ENCODE results near the gene RAI14. TPM values are rescaled to one million over a fixed set of nuclear protein-coding genes. Genes with fewer than 3 reads are reported as not detected.
A peak's percentile ranks its signal among the peaks of the same experiment; 100 is the strongest.
"Not testable (repeated sequence)": the region's sequence is repeated elsewhere in the genome, so short reads cannot be mapped to it uniquely, and the experiment has no call there.

Gene RAI14
- polyA plus RNA-seq, 5 donors = 38.4 to 62.8 (median 53.9) TPM

DNA sequence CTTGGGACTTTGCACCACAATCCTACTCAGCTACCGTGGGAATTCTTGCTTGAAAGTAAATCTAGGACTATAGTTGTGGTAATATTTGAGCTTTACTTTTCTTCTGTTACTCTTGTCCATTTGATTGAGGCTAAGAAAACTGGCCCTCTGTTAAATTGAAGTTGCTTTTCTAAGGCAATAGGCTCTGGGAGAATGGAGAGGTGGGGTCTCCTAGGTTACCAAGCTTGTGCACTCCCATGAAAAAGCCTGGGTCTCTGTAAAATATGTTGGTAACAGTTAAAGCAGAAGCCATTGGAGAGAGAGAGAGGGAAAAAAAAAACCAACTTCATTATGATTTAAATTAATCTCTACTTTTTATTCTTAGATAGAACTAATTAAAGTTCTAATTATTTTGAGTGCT is 68.6 kb downstream of the RAI14 start:
- DNase-seq = no peak

DNA sequence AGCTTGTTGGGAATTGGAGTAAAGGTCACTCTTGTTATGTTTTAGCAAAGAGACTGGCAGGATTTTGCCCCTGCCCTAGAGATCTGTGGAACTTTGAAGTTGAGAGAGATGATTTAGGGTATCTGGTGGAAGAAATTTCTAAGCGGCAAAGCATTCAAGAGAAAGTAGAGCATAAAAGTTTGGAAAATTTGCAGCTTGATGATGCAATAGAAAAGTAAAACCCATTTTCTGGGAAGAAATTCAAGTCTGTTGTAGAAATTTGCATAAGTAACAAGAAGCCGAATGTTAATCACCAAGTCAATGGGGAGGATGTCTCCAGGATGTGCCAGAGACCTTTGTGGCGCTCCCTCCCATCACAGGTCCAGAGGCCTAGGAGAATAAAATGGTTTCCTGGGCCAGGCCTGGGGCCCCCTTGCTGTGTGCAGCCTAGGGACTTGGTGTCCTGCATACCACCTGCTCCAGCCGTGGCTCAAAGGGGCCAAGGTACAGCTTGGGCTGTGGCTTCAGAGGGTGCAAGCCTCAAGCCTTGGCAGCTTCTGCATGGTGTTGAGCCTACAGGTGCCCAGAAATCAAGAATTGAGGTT is 71.1 kb downstream of the RAI14 start:
- not testable (repeated sequence) for DNase-seq

DNA sequence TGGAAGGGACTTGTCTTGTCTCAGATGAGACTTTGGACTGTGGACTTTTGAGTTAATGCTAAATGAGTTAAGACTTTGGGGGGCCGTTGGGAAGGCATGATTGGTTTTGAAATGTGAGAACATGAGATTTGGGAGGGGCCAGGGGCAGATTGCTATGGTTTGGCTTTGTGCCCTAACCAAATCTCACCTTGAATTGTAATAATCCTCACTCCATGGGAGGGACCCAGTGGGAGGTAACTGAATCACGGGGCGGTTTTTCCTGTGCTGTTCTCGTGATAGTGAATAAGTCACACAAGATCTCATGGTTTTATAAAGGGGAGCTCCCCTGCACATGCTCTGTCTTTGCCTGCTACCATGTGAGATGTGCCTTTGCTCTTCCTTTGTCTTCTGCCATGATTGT is 72.1 kb downstream of the RAI14 start:
- DNase-seq = no peak

DNA sequence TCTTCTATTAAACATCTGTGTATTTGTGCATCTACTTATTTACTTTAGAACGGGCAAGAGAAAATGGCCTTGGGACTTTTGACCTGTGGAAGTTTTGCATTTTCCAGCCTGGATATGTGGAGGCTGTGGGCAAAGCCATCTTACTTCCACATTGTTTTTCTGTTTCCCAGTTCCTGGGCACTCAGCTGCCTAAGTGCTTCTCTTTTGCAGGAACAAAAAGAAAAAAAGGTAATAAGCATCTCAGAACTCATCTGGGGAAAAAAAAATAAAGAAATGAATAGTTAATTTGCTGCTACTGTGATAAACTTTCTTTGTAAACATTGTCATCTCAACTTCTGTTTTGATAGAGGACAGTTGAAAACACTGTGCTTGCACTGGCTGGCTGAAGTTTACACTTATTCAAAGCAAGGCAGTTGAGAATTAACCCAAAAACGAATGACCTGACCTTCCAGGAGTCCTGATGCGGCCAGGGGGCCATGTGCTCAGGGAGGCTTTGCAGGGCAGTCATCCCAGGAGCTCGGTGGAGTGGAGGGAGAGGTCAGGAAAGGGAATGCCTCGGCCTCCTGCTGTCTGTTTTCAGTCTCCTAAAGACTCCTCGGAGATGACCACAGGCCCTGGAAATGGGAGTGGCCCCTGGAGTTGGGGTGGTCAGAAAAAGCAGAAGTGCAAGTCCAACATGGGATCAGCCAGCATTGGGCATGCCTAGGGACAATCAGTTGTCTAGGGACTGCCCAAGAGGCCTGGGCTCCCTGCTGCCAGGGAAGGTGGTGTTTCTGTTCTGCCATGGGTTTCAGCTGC is 75.5 kb downstream of the RAI14 start:
- no peak for DNase-seq

DNA sequence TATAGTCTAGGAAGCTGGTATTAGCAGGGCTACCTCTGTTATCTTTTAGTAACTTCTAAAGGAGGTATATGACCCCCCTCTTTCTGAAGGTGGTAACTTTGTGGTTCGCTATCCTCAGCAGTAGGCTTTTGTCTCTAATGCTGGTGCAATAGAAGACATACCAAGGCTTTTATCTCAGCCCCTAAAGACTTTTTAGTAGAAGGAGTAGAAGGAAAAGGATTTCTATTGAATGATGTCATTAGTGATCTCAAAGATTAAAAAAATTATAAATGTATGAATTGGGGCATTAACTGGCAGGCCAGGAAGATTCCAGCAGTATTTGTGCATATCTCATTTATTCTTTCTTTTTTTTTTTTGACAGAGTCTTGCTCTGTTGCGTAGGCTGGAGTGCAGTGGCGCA is 78.2 kb downstream of the RAI14 start:
- no peak for DNase-seq

DNA sequence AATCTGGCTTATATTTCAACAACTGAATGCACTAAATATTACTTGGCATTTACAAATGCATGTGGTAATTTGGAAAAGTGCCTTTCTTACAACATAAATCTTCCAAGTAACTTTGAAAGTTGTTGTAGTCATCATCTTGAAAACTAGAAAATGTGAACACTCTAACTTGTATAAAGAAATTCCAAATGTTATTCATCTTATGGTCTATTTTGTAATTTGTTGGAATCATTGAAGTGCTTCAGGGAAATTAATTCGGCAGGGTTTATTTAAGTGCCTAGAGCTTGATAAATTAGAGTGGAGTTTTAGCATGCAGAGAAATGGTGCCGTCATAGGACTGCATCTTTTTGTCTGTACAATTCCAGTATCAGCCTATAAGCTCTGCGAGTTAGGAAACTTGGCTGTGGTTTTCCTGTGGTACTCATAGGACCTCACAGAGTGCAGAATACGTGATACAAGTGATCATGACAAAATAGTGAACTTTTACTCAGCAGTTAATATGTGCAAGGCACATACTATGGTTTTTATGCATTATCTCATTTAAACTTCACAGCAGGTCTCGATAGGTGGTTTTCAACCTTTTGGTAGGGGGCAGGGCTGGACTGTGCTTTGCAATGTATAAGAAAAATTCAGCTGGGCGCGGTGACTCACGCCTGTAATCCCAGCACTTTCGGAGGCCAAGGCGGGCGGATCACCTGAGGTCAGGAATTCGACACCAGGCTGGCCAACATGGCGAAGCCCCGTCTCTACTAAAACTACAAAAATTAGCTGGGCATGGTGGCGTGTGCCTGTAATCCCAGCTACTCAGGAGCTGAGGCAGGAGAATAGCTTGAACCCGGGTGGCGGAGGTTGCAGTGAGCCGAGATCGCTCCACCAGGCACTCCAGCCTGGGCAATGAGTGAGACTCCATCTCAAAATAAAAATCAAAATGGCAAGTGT is 79.6 kb downstream of the RAI14 start:
- DNase-seq = peak; percentile 68 to 80

DNA sequence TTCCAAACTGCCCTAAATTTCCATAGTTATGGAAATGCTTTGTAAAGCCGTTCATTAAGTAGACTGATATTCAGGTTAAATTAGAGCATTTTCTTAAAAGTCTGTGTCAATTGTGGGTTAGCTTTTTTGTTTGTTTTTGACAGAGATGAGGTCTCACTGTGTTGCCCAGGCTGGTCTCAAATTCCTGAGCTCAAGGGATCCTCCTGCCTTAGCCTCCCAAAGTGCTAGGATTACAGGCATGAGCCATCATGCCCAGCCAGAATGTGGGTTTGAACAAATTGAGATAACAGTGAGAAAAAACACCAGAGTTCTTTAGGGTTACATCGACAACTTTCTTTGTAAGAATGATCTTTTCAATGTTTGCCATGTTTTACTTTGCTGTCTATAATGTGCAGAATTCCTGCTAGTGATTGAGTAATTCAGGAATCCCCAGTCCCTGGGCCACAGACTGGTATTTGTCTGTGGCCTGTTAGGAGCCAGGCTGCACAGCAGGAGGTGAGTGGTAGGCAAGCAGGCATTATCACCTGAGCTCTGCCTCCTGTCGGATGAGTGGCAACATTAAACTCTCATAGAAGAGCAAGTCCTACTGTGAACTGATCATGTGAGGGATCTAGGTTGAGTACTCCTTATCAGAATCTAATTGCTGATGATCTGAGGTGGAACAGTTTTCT is 80.5 kb downstream of the RAI14 start:
- no peak for DNase-seq

DNA sequence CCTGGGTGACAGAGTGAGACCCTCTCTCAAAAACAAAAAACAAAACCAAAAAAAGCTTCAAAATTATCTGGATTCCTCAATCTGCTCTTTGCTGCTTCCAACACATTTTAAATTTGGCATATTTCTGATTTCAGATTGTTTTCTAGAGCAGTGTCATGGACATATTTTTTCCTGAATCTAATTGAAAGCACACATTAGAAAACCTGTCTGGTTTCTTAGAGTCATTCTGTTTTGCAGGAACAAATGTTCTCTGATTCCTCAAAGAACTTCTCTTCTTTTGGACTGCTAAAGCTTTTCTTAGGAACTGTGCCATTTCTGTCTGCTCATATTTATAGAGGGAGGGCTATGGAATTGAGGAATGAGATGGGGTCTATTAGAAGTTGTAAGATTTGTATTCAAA is 81.6 kb downstream of the RAI14 start:
- DNase-seq = no peak

DNA sequence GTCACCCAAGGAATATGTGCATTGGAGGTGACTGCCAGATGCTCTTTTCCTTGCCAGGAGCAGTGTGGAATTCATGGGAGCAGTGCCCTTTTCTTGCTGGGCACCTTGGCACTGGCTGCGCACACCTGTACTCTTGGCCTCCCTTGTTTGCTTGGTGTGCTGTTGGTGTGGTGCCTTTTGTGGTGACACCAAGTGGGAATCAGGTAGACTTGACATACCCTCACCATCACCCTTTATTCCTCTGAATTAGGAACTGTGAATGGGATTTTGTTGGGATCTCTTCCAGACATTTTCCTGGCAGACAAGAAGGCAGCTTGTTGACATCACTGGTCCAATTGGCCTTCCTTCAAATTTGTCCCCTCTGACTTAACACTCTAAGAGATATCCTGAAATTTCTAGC is 82.3 kb downstream of the RAI14 start:
- DNase-seq = peak; percentile 64 to 68

DNA sequence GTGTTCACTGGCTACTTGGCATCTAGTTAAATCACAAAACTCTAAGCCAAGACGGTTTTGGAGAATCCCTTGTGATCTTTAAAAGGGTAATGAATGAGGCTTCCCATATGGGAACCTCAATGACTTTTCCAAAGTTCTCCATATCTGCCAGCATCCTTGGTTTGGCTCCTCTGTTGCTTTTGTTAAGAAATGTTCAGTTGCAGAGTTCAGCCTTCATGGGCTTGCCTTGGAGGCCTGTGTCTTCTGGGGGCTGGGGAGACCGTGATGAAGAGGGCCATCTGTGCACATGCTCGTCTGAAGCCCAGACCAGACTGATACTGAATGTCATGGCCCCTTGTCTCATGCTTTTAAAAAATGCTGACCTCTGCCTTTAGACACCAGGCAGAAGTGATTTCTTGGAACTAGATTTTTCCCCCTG is 84.3 kb downstream of the RAI14 start:
- DNase-seq = peak; percentile 87 to 89

DNA sequence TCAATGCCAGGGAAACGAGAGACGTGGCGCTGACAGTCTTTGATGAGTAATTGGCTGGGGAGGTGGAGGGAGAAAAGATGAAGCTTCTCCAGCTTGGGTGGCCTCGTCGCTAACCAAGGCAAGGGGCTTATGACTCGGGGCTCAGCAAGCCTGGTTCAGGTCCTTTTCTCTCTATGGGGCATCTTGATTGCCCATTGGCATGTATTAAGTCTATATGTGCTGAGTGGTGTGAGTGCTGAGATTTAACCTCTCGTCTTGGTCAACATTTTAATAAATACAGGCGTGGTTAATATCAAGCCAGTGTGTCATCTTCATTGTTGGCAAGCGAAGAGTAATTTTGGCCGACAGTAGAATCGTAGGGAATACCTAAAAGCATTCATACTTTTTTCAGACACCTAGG is 85.9 kb downstream of the RAI14 start:
- DNase-seq = no peak

DNA sequence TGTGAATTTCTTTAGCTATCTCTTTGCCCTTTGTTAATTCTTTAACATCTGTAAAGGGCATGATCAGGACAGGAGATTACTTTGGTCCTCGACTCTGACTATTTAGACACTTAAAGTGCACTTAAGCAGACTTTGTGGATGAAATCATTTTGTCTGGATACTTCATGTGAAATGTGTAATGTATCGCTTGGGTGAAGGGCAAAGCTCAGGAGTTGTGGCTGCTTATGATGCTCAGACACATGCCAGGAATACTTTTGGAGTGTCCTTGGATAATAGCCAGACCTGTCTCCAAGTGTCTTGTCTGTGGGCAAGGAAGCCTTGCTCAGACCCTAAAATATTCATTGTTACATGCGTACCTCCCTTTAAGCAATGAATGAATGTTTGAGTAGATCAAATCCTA is 87.8 kb downstream of the RAI14 start:
- DNase-seq = no peak

DNA sequence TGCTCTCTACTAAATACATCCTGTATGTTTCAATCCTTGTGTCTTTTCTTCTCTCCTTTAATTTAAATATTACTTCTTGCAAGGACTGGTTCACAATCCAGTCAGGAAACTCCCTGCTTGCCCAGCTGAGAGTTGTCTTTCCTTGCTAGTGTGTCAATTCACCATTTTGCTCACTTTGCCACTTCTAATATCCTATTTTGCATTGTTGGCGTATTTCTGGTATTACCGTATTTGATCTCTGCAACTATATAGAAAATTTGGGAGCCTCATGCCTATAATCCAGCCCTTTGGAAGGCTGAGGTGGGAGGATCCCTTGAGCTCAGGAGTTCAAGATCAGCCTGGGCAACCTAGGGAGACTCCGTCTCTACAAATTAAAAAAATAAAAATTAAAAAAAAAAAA is 92.3 kb downstream of the RAI14 start:
- DNase-seq = no peak

DNA sequence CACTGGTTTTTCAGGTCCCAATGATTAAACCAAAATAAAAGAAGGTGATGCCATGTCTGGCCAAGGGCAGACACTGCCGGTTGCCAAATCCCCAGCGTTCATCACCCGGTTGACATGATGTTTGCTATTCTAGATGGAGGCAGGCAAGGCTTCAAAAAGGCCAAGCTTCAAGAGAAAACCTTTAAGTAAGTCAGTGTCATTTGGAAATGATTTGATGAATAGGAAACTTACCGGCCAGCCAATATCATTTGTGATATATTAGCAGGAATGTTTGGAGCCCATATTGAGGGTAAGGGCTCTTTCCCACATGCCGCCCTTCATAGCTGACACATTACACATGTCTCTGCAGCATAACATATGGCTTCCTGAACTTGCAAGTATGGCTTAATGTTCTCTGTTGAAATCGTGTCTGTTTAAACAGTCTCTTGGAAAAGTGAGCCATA is 93.3 kb downstream of the RAI14 start:
- DNase-seq = no peak

DNA sequence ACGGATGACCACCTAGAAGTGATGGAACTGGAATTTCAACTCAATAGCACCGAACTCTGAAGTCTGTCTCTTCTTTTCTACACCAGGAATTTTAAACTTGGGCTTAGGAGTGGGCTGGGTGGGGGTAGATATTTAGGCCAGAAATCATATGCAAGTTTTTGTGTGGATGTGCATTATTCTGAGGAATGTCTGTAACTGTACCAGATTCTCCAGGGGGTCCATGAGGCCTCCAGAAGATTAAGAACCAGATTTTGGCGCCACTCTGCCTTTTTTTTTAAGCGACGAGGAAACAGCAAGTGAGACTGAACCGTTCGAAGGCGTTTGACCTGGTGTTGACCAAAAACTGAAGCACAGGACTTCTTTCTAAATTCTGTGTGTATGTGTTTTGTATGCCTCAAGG is 94.1 kb downstream of the RAI14 start:
- no peak for DNase-seq

DNA sequence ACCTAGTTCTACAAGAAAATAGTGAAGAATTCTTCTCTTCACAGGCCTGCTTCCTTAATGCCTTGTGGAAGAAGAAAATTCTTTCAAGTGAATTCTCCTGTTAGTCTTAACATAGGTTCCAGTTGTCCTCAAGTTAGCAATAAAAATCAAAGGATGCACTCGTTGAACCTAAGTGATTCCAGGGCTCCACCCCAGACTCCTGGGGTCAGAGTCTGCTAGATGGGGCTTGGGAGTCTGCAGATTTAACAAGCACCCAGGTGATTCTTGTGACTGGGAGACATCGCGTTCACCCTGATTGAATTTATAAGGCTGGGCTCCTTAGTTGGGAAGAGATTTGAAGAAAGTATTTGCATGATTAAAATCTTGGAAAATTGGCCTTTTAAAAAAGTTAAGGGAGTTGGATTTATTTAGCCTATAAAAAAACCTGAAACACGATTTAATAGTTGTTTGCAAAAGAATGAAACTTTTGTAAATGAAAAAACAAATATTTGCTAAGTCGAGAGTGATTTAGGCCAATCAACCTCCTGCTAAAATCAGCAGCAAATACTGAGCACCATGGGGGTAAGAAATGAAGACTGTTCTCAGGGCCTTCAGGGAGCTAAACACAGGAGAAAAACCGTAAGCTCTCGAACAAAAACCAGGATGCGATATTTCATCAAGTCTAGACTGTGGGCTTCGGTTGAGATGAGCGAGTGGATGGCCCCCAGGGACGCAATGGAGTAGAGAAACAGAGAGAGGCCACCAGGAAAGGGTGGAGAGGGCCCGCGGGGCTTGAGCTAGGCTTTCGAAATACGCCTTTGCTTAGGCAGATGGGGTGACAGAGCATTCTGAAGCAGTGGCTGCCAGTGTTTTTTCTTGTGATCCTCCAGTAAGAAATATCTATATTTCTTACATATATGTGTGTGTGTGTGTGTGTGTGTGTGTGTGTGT is 95.9 kb downstream of the RAI14 start:
- DNase-seq = no peak

DNA sequence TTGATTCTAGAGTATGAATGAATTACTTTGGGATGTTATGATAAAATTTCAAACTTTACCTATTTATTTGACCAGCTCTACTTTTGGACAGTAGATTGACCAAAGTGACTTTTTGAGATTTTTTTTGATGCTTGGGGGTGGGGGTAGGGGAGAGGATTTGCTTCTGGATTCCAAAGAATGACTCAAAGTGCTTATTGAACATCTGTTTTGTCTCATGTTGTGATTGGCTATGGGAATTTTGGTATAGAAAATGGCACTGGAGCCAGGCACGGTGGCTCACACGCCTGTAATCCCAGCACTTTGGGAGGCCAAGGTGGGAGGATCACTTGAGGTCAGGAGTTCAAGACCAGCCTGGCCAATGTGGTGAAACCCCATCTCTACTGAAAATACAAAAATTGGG is 97.1 kb downstream of the RAI14 start:
- DNase-seq = not testable (repeated sequence)

DNA sequence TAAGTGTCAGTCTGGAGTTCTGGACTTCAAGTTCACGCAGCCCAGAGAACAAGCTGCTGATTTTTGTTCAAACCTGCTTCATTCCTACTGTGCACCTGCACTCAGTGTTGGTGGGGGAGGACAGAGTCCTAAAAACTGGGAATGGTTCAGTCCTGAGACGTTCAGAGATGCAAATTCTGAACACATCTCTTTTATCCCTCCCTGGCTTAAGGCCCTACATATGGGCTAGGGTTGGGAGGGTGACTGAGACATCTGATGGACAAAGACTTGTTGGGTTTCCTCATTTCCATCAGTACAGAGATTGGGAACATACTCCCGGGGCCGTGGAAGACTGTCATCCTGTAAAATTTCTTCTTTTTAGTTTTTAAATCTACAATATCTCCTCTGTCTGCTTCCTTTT is 99.8 kb downstream of the RAI14 start:
- DNase-seq = no peak

DNA sequence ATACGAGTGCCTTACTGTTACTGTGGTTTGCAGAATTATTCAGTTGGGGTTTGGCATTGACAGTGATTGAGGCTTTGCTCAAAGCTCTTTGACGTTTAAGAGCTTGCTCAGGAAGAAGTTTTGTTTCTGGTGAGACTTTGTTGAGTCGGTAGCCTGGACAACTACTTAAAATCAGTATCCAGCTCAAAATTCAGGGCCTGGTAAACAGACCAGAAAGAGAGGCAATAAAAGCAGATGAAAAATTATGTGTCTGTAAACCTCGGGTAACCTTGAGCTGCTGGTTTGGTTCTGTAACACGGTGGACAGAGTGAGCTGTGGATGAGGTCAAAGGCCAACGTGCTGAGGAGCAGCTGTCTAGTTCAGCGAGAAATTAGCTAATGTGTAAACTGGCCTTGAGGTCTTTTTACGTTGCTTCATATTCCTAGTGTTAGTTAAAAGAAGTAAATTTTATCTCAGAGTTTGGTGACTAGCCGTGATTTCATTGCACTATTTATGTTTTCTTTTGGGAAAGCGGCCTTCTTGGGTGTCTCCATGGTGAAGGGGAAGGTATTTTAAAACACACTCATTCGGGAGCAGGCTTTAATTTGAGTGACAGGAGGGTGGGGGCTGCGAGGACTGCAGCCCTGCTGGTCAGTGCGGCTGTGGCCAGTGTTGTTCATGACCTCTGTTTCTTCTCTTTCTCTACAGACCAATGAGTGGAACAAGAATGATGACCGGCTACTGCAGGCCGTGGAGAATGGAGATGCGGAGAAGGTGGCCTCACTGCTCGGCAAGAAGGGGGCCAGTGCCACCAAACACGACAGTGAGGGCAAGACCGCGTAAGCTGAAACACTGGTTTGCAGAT is 100.9 kb downstream of the RAI14 start:
- DNase-seq = peak in 1 of 2 donors; percentile 43

DNA sequence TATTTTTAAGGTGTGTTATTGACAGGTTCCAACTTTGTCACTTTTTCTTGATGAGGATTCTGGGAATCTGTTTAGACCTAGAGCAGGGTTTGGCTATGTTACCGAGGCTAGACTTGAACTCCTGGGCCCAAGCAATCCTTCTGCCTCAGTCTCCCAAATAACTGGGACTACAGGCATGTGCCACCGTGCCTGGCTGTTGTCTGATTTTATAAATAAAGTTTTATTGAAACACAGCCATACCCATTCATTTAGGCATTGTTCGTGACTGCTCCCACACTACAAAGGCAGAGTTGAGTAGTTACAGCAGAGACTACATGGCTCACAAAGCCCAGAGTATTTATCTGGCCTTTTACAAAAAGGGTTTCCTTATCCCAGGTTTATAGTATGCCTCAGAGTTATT is 102.4 kb downstream of the RAI14 start:
- DNase-seq = no peak

Measured in right lung (tissue), 5 donors.